ENCODE results near the gene CHD6. TPM values are rescaled to one million over a fixed set of nuclear protein-coding genes. Genes with fewer than 3 reads are reported as not detected.

The CHD6 gene
- total RNA-seq, 6 donors from 2014 or later, result 25.4 to 62.9 (median 35.3) TPM

GRCh38 chr20:41559658-41560057 is 58.5 kb downstream of the CHD6 start:
- Histone ChIP-seq H3K27me3 (no peaks in the 10 kb centered on the region), H3K36me3 (no peaks in the 10 kb centered on the region), H3K9me3 (no peaks in the 10 kb centered on the region), H3K4me1 (peaks cover 5 to 25% (median 12%) of the 10 kb centered on the region in 4 donors), H3K4me3 (no peak overlapping the region), H3K27ac (no peak overlapping the region)
- WGBS, 2 donors, result 90 to 95% methylated on average over 5 of the region's 5 CpGs
- no peak for ATAC-seq (ENCODE audit: low FRiP score in 2 of 2)
- no peak for TF ChIP-seq CTCF (IDR thresholded peaks at IDR 0.05)
- TF ChIP-seq POLR2AphosphoS5 (IDR thresholded peaks at IDR 0.05), result no peak
- TF ChIP-seq EP300 (IDR thresholded peaks at IDR 0.05), result no peak
- no peak for TF ChIP-seq POLR2A (IDR thresholded peaks at IDR 0.05)
- no peak for DNase-seq

GRCh38 chr20:41553142-41553879 is 64.9 kb downstream of the CHD6 start:
- WGBS, 2 donors, result 84 to 87% methylated on average over 9 of the region's 9 CpGs
- Histone ChIP-seq H3K27ac (peak overlapping the region in 2 of 4 donors; percentile 21 to 54), H3K36me3 (no peaks in the 10 kb centered on the region), H3K9me3 (no peaks in the 10 kb centered on the region), H3K4me3 (no peak overlapping the region), H3K4me1 (peaks cover 0 to 8% (median 5%) of the 10 kb centered on the region in 4 donors), H3K27me3 (no peaks in the 10 kb centered on the region)
- ATAC-seq (ENCODE audit: low FRiP score in 2 of 2), result no peak
- TF ChIP-seq CTCF (IDR thresholded peaks at IDR 0.05) (no peak), POLR2AphosphoS5 (IDR thresholded peaks at IDR 0.05) (no peak), EP300 (IDR thresholded peaks at IDR 0.05) (no peak), POLR2A (IDR thresholded peaks at IDR 0.05) (no peak)
- no peak for DNase-seq

- no peaks in the 10 kb centered on the region for H3K27me3 ChIP-seq
- H3K36me3 ChIP-seq, result no peaks in the 10 kb centered on the region
- no peaks in the 10 kb centered on the region for H3K9me3 ChIP-seq
- WGBS, 2 donors, result 94% methylated on average over 5 of the region's 5 CpGs
- ATAC-seq (ENCODE audit: low FRiP score in 2 of 2), result no peak
- no peak for DNase-seq
- no peak overlapping the region for H3K27ac ChIP-seq
- TF ChIP-seq POLR2A (IDR thresholded peaks at IDR 0.05), result no peak
- TF ChIP-seq EP300 (IDR thresholded peaks at IDR 0.05), result no peak
- TF ChIP-seq CTCF (IDR thresholded peaks at IDR 0.05), result no peak
- no peak for TF ChIP-seq POLR2AphosphoS5 (IDR thresholded peaks at IDR 0.05)
- H3K4me1 ChIP-seq, result peaks cover 0 to 8% (median 5%) of the 10 kb centered on the region in 4 donors
- H3K4me3 ChIP-seq, result no peak overlapping the region
Observed at GRCh38 chr20:41552295-41553068, 65.7 kb downstream of the CHD6 start.

- no peak overlapping the region for H3K27ac ChIP-seq
- no peaks in the 10 kb centered on the region for H3K36me3 ChIP-seq
- H3K4me1 ChIP-seq, result peaks cover 0 to 8% (median 5%) of the 10 kb centered on the region in 4 donors
- 70 to 81% methylated on average over 3 of the region's 3 CpGs for WGBS, 2 donors
- ATAC-seq (ENCODE audit: low FRiP score in 2 of 2) (no peak), DNase-seq (no peak)
- H3K4me3 ChIP-seq, result no peak overlapping the region
- TF ChIP-seq CTCF (IDR thresholded peaks at IDR 0.05) (no peak), POLR2AphosphoS5 (IDR thresholded peaks at IDR 0.05) (no peak), EP300 (IDR thresholded peaks at IDR 0.05) (no peak)
- no peaks in the 10 kb centered on the region for H3K9me3 ChIP-seq
- no peaks in the 10 kb centered on the region for H3K27me3 ChIP-seq
Observed at GRCh38 chr20:41551011-41551705, 67.0 kb downstream of the CHD6 start.

All from upper lobe of left lung (tissue), 6 donors.